ENCODE measurements around the gene OR52K1.
"Not testable (repeated sequence)": the region's sequence is repeated elsewhere in the genome, so short reads cannot be mapped to it uniquely, and the experiment has no call there.

The OR52K1 gene

DNA sequence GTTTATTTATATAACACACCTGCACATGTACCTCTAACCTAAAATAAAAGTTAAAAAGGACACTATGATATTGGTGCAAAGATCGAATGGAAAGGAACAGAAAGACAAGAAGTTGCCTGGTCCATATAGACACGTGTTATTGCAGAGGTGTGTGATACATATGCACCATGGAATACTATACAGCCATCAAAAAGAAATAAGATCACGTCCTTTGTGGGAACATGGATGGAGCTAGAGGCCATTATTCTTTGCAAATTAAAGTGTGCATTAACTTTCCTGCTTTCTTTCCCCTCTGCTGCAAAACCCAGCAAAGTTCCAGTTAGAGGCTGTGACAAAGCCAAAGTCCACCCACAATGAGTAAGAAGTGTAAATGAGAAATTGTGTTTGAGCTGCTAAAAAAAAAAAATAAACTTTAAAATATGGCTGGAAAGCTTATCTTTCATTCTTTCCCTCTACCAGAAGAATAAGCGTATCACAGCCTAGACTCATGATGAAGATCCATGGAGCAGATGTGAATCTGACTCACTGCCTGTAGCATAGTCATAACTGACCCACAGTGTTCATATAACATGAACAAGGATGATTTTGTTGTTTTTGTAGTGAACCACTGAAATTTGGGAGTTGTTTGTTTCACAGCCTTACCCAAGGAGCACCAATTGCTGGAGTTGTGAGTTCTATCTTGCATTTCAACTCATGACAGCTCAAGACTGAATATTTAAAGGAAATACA is 9.6 kb downstream of the OR52K1 start:
- no peak for DNase-seq

GRCh38 chr11:4493480-4493818 is 11.0 kb downstream of the OR52K1 start:
- DNase-seq: no peak

- DNase-seq: no peak
These were observed 13.0 kb downstream of the OR52K1 start for GRCh38 chr11:4495487-4495886.

DNA sequence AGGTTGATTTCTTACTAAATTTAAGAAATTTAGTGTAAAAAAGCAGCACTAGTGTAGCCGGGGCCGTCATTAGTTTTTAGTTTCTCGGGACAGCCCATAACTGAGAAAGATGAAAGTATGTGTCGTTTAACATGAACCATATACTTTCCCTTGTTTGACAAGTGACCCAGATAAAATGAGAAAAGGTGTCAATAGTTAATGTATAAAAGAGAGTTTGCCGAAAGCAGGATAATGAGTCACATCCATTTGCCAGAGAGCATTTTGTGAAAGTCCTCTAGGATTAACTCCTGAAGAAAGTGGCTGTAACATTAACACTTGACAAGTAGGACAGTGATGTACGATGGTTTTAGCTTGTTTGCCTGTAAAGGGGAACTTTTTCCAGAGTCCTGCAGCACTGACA is 13.5 kb downstream of the OR52K1 start:
- no peak for DNase-seq

DNA sequence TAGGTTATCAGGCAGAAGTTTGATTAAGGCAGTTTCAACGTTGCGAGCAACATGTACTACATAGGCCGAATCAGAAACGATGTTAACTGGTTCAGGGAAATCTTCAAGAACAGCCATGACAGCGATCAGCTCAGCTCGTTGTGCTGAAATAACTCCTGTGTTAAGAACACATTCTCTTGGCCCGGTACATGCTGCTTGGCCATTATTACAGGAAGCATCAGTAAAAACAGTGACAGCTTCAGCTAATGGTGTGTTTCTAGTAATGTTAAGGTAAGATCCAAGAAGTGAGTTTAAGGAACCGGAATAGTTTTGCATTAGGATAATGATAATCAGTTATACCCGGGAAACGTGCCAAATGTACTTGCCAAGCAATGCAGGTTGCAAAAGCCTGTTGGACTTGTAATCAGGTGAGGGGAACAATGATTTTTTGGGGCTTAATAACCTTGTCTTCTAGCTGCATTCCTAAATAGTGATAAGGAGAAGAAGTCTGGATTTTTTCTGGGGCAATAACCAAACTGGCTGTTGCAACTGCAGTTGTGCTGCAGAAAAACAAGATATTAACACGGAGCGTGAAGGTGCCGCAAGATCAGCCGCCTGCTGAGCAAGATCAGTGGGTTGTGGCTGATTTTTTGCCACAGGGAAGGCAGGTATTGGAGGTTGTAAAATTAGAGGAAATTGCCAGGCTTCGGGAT is 14.3 kb downstream of the OR52K1 start:
- DNase-seq: no peak

GRCh38 chr11:4508886-4509285 is 26.4 kb downstream of the OR52K1 start:
- no peak for DNase-seq

GRCh38 chr11:4511282-4512245 is 29.1 kb downstream of the OR52K1 start:
- no peak for DNase-seq

GRCh38 chr11:4514196-4514595 is 31.8 kb downstream of the OR52K1 start:
- no peak for DNase-seq

GRCh38 chr11:4522339-4522738 is 39.9 kb downstream of the OR52K1 start:
- DNase-seq: no peak

- no peak for DNase-seq
These were observed 40.3 kb downstream of the OR52K1 start for GRCh38 chr11:4522752-4523151.

DNA sequence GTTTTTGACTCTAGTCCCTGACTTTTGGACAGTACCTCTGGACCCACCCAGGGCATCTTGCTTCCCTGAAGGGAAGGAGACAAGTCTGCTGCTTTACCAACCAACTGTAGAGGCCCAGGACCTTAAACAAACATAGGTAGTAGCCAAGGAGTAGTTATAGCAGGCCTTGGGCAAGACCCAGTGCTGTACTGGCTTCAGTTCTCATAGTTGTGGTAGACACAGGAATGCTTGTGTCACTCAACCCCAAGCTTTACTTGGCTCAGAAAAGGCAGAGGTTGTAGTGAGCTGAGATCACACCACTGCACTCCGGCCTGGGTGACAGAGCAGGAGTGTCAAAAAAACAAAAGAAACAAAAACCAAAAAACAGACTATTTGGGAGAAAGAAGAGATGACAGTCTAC is 41.2 kb downstream of the OR52K1 start:
- DNase-seq: no peak

- no peak for DNase-seq
These were observed 45.5 kb downstream of the OR52K1 start for GRCh38 chr11:4527926-4528325.

GRCh38 chr11:4531686-4532085 is 49.2 kb downstream of the OR52K1 start:
- DNase-seq: not testable (repeated sequence)

DNA sequence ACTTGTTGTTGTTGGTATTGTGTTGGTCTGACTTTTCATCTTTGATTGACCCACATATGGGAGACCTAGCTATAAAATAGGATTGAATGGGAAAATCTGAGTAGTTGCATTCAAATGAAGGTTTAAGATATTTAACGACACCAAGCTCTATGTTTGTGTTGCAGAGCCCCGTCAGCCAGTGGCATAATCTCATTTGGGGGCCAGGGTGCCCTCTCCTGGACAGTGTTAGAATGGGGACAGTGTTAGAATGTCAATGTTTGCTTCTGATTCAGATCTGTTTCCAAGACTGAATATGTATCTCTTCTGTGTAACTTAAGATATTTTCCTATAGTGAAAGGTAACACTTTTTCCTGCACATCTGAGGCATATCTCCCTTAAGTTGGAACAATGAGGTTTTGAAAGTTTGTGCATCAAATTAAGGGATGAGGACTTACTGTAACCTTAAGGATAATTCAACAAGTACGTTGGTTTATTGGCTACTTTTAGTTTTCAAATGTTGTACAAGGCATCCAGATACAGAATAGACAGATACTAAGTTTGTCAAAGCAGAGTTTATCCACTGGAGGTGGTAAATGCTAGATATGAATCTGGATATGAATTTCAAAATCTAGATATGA is 57.3 kb downstream of the OR52K1 start:
- peak; percentile 44 for DNase-seq

DNA sequence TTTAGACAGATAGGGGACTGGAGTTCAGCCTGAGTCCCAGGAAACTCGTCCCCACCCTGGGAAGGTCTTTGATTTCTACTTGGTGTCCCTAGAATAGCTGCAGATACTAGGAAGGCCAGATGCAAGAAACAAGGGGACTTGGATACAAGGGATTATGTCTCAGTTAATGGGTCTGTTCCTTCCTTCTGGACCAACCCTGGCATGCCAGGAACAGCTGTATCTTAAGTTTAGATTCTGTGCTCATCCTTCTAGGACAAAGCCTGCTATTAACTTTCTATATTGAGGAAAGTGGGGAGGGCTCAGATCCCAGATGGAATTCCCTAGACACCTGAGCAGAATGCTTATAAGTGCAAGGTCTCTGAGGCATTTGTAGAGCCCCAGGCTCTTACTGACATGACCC is 58.6 kb downstream of the OR52K1 start:
- no peak for DNase-seq

All from KG1 (cell line).